D341Med (cell line): ENCODE data around the gene APOC1.
A peak's percentile ranks its signal among the peaks of the same experiment; 100 is the strongest.
"Not testable (repeated sequence)": the region's sequence is repeated elsewhere in the genome, so short reads cannot be mapped to it uniquely, and the experiment has no call there.

Source experiments
- DNase-seq: peaks from one replicate; pipeline ENCODE4 v3.0.0; 2012; ENCODE audit warnings: low spot score

APOC1 gene

GRCh38 chr19:44913512-44914432, 636 bp upstream of the APOC1 start:
- not testable (repeated sequence) for DNase-seq

- DNase-seq = no peak
Measured at GRCh38 chr19:44924243-44924725, 9.9 kb downstream of the APOC1 start.

- DNase-seq = no peak
Measured at GRCh38 chr19:44925114-44925891, 10.9 kb downstream of the APOC1 start.

GRCh38 chr19:44926245-44927077, 12.1 kb downstream of the APOC1 start:
- not testable (repeated sequence) for DNase-seq

- DNase-seq = no peak
Measured at GRCh38 chr19:44927746-44928145, 13.3 kb downstream of the APOC1 start.

- no peak for DNase-seq
Measured at GRCh38 chr19:44930088-44930487, 15.7 kb downstream of the APOC1 start.

GRCh38 chr19:44931541-44931940, 17.1 kb downstream of the APOC1 start:
- DNase-seq = no peak

- no peak for DNase-seq
Measured at GRCh38 chr19:44939668-44940067, 25.3 kb downstream of the APOC1 start.

- peak; percentile 21 for DNase-seq
Measured at GRCh38 chr19:44942067-44942571, 27.7 kb downstream of the APOC1 start, which contains the start of gene APOC4. TSS of gene APOC4 (plus strand) at chr19:44942237. CDS start at chr19:44942278, 41 bp downstream.

- DNase-seq = peak; percentile 23
Measured at GRCh38 chr19:44943801-44944249, 29.4 kb downstream of the APOC1 start.

GRCh38 chr19:44947041-44947581, 32.7 kb downstream of the APOC1 start:
- peak; percentile 7 for DNase-seq

GRCh38 chr19:44948237-44948636, 33.8 kb downstream of the APOC1 start:
- DNase-seq = no peak

GRCh38 chr19:44948763-44949374, 34.5 kb downstream of the APOC1 start:
- no peak for DNase-seq

GRCh38 chr19:44949550-44949949, 35.1 kb downstream of the APOC1 start:
- DNase-seq = no peak

GRCh38 chr19:44951179-44952159, 37.1 kb downstream of the APOC1 start:
- DNase-seq = peak; percentile 78

- no peak for DNase-seq
Measured at GRCh38 chr19:44954278-44954648, 39.9 kb downstream of the APOC1 start.

- DNase-seq = peak; percentile 99
Measured at GRCh38 chr19:44954649-44955504, 40.5 kb downstream of the APOC1 start, which contains the start of gene CLPTM1. TSS of gene CLPTM1 (plus strand) at chr19:44955380. CDS start at chr19:44955396, 16 bp downstream.
